ENCODE data around the gene ABCA2. TPM values are rescaled to one million over a fixed set of nuclear protein-coding genes. Genes with fewer than 3 reads are reported as not detected.

The ABCA2 gene
- total RNA-seq, 1 experiment from 2014 or later = 21.7 TPM

DNA sequence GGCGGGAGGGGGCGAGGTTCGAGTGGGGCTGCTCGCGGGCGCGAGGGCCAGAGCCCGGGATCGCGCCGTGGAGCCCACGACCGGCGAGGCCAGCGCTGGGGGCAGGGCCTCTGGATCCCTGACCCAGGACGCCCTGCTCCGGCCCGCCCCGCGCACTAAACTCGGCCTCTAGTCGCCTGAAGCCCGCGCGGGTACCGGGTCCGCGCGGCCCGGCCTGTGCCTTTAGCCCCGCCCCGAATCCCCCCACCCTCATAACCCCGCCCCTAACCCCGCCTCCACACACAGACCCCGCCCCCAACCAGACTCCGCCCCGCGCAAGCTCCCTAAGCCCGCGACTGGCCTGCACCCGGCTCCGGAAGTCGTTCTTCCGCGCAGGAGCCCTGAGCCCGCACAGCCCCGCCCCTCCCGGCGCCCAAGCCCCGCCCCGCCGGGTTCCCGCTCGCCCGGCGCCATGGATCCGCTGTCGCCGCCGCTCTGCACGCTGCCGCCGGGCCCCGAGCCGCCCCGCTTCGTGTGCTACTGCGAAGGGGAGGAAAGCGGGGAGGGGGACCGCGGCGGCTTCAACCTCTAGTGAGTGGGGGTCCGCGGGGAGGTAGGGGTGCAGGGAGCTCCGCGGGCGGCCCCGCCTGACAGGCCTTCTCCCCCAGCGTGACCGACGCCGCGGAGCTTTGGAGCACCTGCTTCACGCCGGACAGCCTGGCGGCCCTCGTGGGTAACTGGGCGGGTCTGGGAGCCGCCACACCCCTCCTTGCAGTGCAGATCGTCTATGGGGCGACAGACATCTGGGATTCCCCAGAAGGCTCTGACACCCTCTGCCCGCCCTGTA, 35.8 kb downstream of the ABCA2 start, which contains the start of gene PAXX:
Gene PAXX, plus strand, starts transcription at position 430 of the 826 bp plus-strand sequence. Its CDS starts 22 bp downstream, at position 452.
- H3K9me3 Mint-ChIP-seq (ENCODE audit: unreplicated experiment) = no peaks in the 10 kb centered on the region
- BruUV-seq (replicated peaks) = no TSS peak
- CTCF ChIA-PET = interaction anchor here (0.6 to 2.1 kb wide), 4 partner anchors 12 to 821 kb away, joined by 3 to 7 read pairs (median 4); no protein-coding TSS in a partner anchor
- intact Hi-C loops (cut with micrococcal nuclease) = loop anchor here (1.0 kb wide), 1 partner anchor 44 kb away; no protein-coding TSS in a partner anchor
- TF ChIP-seq, protein P1, sequence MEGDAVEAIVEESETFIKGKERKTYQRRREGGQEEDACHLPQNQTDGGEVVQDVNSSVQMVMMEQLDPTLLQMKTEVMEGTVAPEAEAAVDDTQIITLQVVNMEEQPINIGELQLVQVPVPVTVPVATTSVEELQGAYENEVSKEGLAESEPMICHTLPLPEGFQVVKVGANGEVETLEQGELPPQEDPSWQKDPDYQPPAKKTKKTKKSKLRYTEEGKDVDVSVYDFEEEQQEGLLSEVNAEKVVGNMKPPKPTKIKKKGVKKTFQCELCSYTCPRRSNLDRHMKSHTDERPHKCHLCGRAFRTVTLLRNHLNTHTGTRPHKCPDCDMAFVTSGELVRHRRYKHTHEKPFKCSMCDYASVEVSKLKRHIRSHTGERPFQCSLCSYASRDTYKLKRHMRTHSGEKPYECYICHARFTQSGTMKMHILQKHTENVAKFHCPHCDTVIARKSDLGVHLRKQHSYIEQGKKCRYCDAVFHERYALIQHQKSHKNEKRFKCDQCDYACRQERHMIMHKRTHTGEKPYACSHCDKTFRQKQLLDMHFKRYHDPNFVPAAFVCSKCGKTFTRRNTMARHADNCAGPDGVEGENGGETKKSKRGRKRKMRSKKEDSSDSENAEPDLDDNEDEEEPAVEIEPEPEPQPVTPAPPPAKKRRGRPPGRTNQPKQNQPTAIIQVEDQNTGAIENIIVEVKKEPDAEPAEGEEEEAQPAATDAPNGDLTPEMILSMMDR (IDR thresholded peaks at IDR 0.05; ENCODE audit: unreplicated experiment) = no peak
- peaks cover 12% of the 10 kb centered on the region for H3K36me3 Mint-ChIP-seq (ENCODE audit: insufficient read depth, unreplicated experiment)
- DNase-seq (ENCODE audit: unreplicated experiment) = peak; percentile 88
- H3K27me3 Mint-ChIP-seq (ENCODE audit: insufficient read depth, unreplicated experiment) = no peaks in the 10 kb centered on the region
- H3K4me3 Mint-ChIP-seq (ENCODE audit: unreplicated experiment) = peak within 1 kb of the TSS; percentile 82
- POLR2A ChIA-PET = interaction anchor here (0.8 to 2.0 kb wide), 8 partner anchors 12 to 137 kb away, joined by 3 to 9 read pairs (median 5); partner anchors contain the start of genes EDF1 and FBXW5
- H3K4me1 Mint-ChIP-seq (ENCODE audit: insufficient read depth, unreplicated experiment) = no peaks in the 10 kb centered on the region
- H3K27ac Mint-ChIP-seq (ENCODE audit: low read depth, unreplicated experiment) = peak within 1 kb of the TSS; percentile 81

DNA sequence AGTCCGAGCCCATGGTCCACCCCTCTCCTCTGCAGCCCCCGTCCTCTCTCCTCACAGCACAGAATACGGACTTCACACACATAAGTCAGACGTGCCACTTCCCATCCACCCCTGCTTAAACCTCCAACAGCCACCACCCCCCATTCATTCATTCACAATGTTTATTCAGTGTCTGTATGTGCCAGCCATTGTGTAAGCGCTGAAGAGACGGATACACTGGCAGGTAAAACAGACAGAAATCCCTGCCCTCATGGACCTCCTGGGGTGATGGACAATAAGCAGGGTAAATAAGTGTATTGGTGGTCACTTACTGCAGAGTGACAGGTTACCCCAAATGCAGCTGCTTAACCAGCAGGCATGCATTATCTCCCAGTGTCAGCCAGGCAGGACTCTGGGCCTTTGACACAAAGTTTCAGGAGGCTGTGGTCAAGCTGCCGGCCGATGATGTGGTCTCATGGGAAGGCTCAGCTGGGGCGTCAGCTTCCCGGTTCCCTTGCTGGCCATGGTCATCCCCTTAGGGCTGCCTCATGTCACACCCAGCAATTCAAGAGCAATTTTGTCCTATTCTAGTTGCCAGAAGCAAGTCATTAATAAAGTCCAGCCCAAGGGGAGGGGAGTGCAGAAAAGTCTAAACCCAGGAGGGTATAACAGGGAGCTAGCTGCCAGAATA, 37.7 kb downstream of the ABCA2 start:
- Mint-ChIP-seq H3K9me3 (ENCODE audit: unreplicated experiment) (no peaks in the 10 kb centered on the region), H3K36me3 (ENCODE audit: insufficient read depth, unreplicated experiment) (peaks cover 12% of the 10 kb centered on the region), H3K4me3 (ENCODE audit: unreplicated experiment) (peak overlapping the region; percentile 82), H3K4me1 (ENCODE audit: insufficient read depth, unreplicated experiment) (no peaks in the 10 kb centered on the region), H3K27ac (ENCODE audit: low read depth, unreplicated experiment) (peak overlapping the region; percentile 81), H3K27me3 (ENCODE audit: insufficient read depth, unreplicated experiment) (no peaks in the 10 kb centered on the region)
- POLR2A ChIA-PET = interaction anchor here (0.7 kb wide), 1 partner anchor 168 kb away, joined by 3 read pairs; no protein-coding TSS in a partner anchor
- CTCF ChIA-PET = interaction anchor here (1.2 to 1.5 kb wide), 2 partner anchors 39 to 246 kb away, joined by 4 read pairs; no protein-coding TSS in a partner anchor
- DNase-seq (ENCODE audit: unreplicated experiment) = no peak
- TF ChIP-seq, protein P1 (IDR thresholded peaks at IDR 0.05; ENCODE audit: unreplicated experiment) = no peak
- intact Hi-C loops (cut with micrococcal nuclease) = no loop called here
- BruUV-seq (replicated peaks) = no TSS peak

DNA sequence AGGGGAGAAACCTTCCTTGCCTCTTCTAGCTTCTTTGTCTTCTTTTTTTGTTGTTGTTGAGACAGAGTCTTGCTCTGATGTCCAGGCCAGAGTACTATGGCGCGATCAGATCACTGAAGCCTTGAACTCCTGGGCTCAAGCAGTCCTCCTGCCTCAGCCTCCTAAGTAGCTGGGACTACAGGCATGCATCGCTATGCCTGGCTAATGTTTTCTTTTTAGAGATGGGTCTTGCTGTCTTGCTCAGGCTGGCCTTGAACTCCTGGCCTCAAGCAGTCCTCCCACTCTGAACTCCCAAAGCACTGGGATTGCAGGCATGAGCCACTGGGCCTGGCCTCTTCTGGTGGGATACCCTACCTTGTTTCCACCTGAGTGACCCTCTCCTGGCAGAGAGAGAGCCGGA, 39.2 kb downstream of the ABCA2 start:
- DNase-seq (ENCODE audit: unreplicated experiment) = no peak
- ChIA-PET POLR2A (no interaction called here), CTCF (interaction anchor here (0.8 kb wide), 1 partner anchor 27 kb away, joined by 3 read pairs; no protein-coding TSS in a partner anchor)
- Mint-ChIP-seq H3K36me3 (ENCODE audit: insufficient read depth, unreplicated experiment) (peaks cover 11% of the 10 kb centered on the region), H3K9me3 (ENCODE audit: unreplicated experiment) (no peaks in the 10 kb centered on the region), H3K4me3 (ENCODE audit: unreplicated experiment) (no peak overlapping the region), H3K27ac (ENCODE audit: low read depth, unreplicated experiment) (no peak overlapping the region), H3K27me3 (ENCODE audit: insufficient read depth, unreplicated experiment) (no peaks in the 10 kb centered on the region), H3K4me1 (ENCODE audit: insufficient read depth, unreplicated experiment) (no peaks in the 10 kb centered on the region)
- intact Hi-C loops (cut with micrococcal nuclease) = no loop called here
- TF ChIP-seq, protein P1 (IDR thresholded peaks at IDR 0.05; ENCODE audit: unreplicated experiment) = no peak
- no TSS peak for BruUV-seq (replicated peaks)

DNA sequence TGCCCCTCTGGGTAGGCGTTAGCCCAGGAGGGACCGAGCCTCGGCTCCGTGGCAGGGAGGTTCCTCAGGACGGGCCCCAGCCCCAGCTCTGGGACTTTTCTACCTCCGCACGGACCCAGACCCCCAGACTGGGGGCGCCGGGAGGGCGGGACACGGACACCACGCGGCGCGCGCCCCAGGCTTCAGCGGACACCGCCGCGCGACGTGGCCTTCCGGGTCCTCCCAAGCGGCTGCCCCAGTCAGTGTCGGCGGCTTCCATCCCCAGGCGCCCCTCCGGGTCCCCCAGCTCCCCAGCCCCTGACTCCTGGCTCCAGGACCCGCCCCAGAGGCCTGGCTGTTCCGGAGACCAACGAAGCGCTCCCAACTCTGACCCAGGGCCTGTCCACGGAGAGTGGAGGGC, 42.2 kb downstream of the ABCA2 start:
- ChIA-PET CTCF (interaction anchor here (0.9 kb wide), 1 partner anchor 43 kb away, joined by 4 read pairs; no protein-coding TSS in a partner anchor), POLR2A (no interaction called here)
- no peak for DNase-seq (ENCODE audit: unreplicated experiment)
- intact Hi-C loops (cut with micrococcal nuclease) = no loop called here
- TF ChIP-seq, protein P1 (IDR thresholded peaks at IDR 0.05; ENCODE audit: unreplicated experiment) = no peak
- Mint-ChIP-seq H3K9me3 (ENCODE audit: unreplicated experiment) (no peaks in the 10 kb centered on the region), H3K36me3 (ENCODE audit: insufficient read depth, unreplicated experiment) (no peaks in the 10 kb centered on the region), H3K4me3 (ENCODE audit: unreplicated experiment) (no peak overlapping the region), H3K27me3 (ENCODE audit: insufficient read depth, unreplicated experiment) (no peaks in the 10 kb centered on the region), H3K4me1 (ENCODE audit: insufficient read depth, unreplicated experiment) (no peaks in the 10 kb centered on the region), H3K27ac (ENCODE audit: low read depth, unreplicated experiment) (no peak overlapping the region)
- no TSS peak for BruUV-seq (replicated peaks)

Measured in MCF 10A (cell line).